Measurements from ENCODE around the gene ASNSD1. TPM values are rescaled to one million over a fixed set of nuclear protein-coding genes. Genes with fewer than 3 reads are reported as not detected.
A peak's percentile ranks its signal among the peaks of the same experiment; 100 is the strongest.

Gene ASNSD1
- total and polyA plus RNA-seq, 9 of the 15 experiments (the other 6 are each of a cell fraction or from before 2014, with no cell fraction given), result 23.9 to 56.4 (median 38.3) TPM

DNA sequence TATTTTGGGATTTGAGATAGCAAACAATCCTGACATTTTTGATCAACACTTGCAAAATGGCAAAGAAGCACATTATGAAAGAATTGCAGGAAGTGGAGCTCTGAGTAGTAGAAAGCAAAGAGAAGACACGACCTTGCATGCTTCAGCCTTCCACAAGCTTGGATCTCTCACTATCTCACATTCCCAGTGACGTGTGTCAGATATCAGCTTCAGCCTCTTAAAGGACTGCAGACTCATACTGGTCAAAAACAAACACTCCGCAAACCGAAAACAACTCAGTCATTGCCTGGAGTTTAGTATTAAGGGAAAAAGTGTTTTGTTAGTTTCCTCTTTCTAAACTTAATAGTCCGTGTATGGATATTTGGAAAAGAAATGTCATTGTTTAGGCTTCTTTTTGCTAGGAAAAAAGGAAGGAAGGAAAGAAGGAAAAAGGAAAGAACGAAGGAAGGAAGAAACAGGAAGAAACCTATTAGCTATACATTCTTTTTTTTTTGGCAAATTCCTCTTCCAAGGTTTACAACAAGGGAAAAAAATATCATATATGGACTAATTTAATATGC is 48.1 kb upstream of the ASNSD1 start (continued):
- TF ChIP-seq, protein P1, sequence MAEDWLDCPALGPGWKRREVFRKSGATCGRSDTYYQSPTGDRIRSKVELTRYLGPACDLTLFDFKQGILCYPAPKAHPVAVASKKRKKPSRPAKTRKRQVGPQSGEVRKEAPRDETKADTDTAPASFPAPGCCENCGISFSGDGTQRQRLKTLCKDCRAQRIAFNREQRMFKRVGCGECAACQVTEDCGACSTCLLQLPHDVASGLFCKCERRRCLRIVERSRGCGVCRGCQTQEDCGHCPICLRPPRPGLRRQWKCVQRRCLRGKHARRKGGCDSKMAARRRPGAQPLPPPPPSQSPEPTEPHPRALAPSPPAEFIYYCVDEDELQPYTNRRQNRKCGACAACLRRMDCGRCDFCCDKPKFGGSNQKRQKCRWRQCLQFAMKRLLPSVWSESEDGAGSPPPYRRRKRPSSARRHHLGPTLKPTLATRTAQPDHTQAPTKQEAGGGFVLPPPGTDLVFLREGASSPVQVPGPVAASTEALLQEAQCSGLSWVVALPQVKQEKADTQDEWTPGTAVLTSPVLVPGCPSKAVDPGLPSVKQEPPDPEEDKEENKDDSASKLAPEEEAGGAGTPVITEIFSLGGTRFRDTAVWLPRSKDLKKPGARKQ (CRISPR knock-in tag; IDR thresholded peaks at IDR 0.05), result no peak
- TF ChIP-seq ILK (tag; IDR thresholded peaks at IDR 0.05; ENCODE audit: borderline replicate concordance, low read depth), result no peak
- TF ChIP-seq TAF15 (IDR thresholded peaks at IDR 0.05; ENCODE audit: low read depth, low read length), result no peak
- TF ChIP-seq SOX6 (IDR thresholded peaks at IDR 0.05), result peak; percentile 58
- TF ChIP-seq STAG1 (CRISPR knock-in tag; IDR thresholded peaks at IDR 0.05; ENCODE audit: borderline replicate concordance), result no peak
- TF ChIP-seq MEIS2 (IDR thresholded peaks at IDR 0.05; ENCODE audit: partially characterized antibody), result peak; percentile 73
- TF ChIP-seq, protein P2, sequence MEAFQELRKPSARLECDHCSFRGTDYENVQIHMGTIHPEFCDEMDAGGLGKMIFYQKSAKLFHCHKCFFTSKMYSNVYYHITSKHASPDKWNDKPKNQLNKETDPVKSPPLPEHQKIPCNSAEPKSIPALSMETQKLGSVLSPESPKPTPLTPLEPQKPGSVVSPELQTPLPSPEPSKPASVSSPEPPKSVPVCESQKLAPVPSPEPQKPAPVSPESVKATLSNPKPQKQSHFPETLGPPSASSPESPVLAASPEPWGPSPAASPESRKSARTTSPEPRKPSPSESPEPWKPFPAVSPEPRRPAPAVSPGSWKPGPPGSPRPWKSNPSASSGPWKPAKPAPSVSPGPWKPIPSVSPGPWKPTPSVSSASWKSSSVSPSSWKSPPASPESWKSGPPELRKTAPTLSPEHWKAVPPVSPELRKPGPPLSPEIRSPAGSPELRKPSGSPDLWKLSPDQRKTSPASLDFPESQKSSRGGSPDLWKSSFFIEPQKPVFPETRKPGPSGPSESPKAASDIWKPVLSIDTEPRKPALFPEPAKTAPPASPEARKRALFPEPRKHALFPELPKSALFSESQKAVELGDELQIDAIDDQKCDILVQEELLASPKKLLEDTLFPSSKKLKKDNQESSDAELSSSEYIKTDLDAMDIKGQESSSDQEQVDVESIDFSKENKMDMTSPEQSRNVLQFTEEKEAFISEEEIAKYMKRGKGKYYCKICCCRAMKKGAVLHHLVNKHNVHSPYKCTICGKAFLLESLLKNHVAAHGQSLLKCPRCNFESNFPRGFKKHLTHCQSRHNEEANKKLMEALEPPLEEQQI (IDR thresholded peaks at IDR 0.05), result no peak
- TF ChIP-seq, protein P3, sequence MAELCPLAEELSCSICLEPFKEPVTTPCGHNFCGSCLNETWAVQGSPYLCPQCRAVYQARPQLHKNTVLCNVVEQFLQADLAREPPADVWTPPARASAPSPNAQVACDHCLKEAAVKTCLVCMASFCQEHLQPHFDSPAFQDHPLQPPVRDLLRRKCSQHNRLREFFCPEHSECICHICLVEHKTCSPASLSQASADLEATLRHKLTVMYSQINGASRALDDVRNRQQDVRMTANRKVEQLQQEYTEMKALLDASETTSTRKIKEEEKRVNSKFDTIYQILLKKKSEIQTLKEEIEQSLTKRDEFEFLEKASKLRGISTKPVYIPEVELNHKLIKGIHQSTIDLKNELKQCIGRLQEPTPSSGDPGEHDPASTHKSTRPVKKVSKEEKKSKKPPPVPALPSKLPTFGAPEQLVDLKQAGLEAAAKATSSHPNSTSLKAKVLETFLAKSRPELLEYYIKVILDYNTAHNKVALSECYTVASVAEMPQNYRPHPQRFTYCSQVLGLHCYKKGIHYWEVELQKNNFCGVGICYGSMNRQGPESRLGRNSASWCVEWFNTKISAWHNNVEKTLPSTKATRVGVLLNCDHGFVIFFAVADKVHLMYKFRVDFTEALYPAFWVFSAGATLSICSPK (IDR thresholded peaks at IDR 0.05; ENCODE audit: borderline replicate concordance), result no peak
- no peak for TF ChIP-seq U2AF2 (optimal IDR thresholded peaks at IDR 0.05; ENCODE audit: low read depth, low read length)
- no peak for TF ChIP-seq HIVEP1 (CRISPR knock-in tag; IDR thresholded peaks at IDR 0.05)
- TF ChIP-seq RCOR1 (IDR thresholded peaks at IDR 0.05; ENCODE audit: borderline replicate concordance in 1 of 2, low read depth in 2 of 2, low read length in 2 of 2), result peak in 1 of 2 experiments; percentile 67; a peak in 1 of 4 replicates
- TF ChIP-seq, protein P4, sequence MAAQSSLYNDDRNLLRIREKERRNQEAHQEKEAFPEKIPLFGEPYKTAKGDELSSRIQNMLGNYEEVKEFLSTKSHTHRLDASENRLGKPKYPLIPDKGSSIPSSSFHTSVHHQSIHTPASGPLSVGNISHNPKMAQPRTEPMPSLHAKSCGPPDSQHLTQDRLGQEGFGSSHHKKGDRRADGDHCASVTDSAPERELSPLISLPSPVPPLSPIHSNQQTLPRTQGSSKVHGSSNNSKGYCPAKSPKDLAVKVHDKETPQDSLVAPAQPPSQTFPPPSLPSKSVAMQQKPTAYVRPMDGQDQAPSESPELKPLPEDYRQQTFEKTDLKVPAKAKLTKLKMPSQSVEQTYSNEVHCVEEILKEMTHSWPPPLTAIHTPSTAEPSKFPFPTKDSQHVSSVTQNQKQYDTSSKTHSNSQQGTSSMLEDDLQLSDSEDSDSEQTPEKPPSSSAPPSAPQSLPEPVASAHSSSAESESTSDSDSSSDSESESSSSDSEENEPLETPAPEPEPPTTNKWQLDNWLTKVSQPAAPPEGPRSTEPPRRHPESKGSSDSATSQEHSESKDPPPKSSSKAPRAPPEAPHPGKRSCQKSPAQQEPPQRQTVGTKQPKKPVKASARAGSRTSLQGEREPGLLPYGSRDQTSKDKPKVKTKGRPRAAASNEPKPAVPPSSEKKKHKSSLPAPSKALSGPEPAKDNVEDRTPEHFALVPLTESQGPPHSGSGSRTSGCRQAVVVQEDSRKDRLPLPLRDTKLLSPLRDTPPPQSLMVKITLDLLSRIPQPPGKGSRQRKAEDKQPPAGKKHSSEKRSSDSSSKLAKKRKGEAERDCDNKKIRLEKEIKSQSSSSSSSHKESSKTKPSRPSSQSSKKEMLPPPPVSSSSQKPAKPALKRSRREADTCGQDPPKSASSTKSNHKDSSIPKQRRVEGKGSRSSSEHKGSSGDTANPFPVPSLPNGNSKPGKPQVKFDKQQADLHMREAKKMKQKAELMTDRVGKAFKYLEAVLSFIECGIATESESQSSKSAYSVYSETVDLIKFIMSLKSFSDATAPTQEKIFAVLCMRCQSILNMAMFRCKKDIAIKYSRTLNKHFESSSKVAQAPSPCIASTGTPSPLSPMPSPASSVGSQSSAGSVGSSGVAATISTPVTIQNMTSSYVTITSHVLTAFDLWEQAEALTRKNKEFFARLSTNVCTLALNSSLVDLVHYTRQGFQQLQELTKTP (IDR thresholded peaks at IDR 0.05; ENCODE audit: low read depth in 1 of 2, partially characterized antibody in 2 of 2), result peak in 1 of 2 experiments; percentile 39
- TF ChIP-seq GTF2E2 (tag; IDR thresholded peaks at IDR 0.05), result 0 out of 2 replicates have a peak, but pooled peaks have one; percentile 50
- TF ChIP-seq SETDB1 (IDR thresholded peaks at IDR 0.05; ENCODE audit: low read length), result no peak
- no peak for TF ChIP-seq ZBED1 (IDR thresholded peaks at IDR 0.05)
- no peak for TF ChIP-seq SIN3A (IDR thresholded peaks at IDR 0.05; ENCODE audit: borderline replicate concordance in 2 of 2, control insufficient read depth in 1 of 2, low read depth in 2 of 2, low read length in 2 of 2)
- peak; percentile 74; the same call in 1 of the 2 replicates for TF ChIP-seq NFRKB (IDR thresholded peaks at IDR 0.05; ENCODE audit: low read depth)
- no peak for TF ChIP-seq SPI1 (IDR thresholded peaks at IDR 0.05; ENCODE audit: borderline replicate concordance, low read depth, low read length)
